PC-9 (cell line): ENCODE data around the gene OR10K2. TPM values are rescaled to one million over a fixed set of nuclear protein-coding genes. Genes with fewer than 3 reads are reported as not detected.

ENCODE experiments used
- BruUV-seq: library from RNA; stranded (reverse); fragments of 400-500 nt; replicated peaks from 2 replicates; lab custom pipeline; 2021; lab: Mats Ljungman, UMichigan
- CTCF ChIA-PET: fragments of 300-600 bp; sonication (Branson Sonifier 250); formaldehyde crosslinking; loops from one replicate; lab custom pipeline; 2022; ENCODE audit warnings: antibody characterized with exemption; lab: Charles Lee
- POLR2A ChIA-PET: fragments of 300-600 bp; sonication (Branson Sonifier 250); formaldehyde crosslinking; loops from one replicate; lab custom pipeline; 2022; ENCODE audit warnings: antibody characterized with exemption; ENCODE audit not compliant: unreplicated experiment; lab: Charles Lee
- DNase-seq, 2 experiments: peaks; one replicate each; pipeline versions ENCODE4 v3.0.0 to v3.0.0-alpha.2; 2015 to 2022; ENCODE audit warnings: mixed read lengths in 1 of 2
- H2AFZ ChIP-seq: fragments of 200-600 bp; sonication (generic); 2 replicates; pipeline ENCODE4 v1.8.1; 2017; ENCODE audit warnings: antibody characterized with exemption
- H3F3A ChIP-seq: fragments of 200-600 bp; sonication (generic); 2 replicates; pipeline ENCODE4 v1.8.1; 2017; ENCODE audit warnings: antibody characterized with exemption, mild to moderate bottlenecking, low read depth; ENCODE audit not compliant: insufficient read depth
- H3K27ac ChIP-seq: fragments of 200-600 bp; sonication (generic); 2 replicates; pipeline ENCODE4 v1.6.1; 2016; ENCODE audit warnings: mixed run types
- H3K27me3 ChIP-seq: fragments of 200-600 bp; sonication (generic); 2 replicates; pipeline ENCODE4 v1.6.1; 2016; ENCODE audit warnings: low read depth, mixed run types; ENCODE audit not compliant: insufficient read depth
- H3K36me3 ChIP-seq: fragments of 200-600 bp; sonication (generic); 2 replicates; pipeline ENCODE4 v1.6.1; 2016; ENCODE audit warnings: low read depth, mixed run types
- H3K4me1 ChIP-seq: fragments of 200-600 bp; sonication (generic); replicated peaks from 2 replicates; pipeline ENCODE4 v1.6.1; 2016; ENCODE audit warnings: mixed run types; ENCODE audit not compliant: insufficient read depth
- H3K4me2 ChIP-seq: fragments of 200-600 bp; sonication (generic); 2 replicates; pipeline ENCODE4 v1.6.1; 2017; ENCODE audit warnings: mixed run types
- H3K4me3 ChIP-seq: fragments of 200-600 bp; sonication (generic); 2 replicates; pipeline ENCODE4 v1.6.1; 2016; ENCODE audit warnings: mixed run types
- H3K79me2 ChIP-seq: fragments of 200-600 bp; sonication (generic); 2 replicates; pipeline ENCODE4 v1.6.1; 2017; ENCODE audit warnings: low read depth, mixed run types
- H3K9me2 ChIP-seq: fragments of 200-600 bp; sonication (generic); 2 replicates; pipeline ENCODE4 v1.8.1; 2017; ENCODE audit warnings: mild to moderate bottlenecking; ENCODE audit not compliant: insufficient read depth
- H3K9me3 ChIP-seq: fragments of 200-600 bp; sonication (generic); 2 replicates; pipeline ENCODE4 v1.8.1; 2016; ENCODE audit warnings: low read depth; ENCODE audit not compliant: insufficient read depth
- H4K20me1 ChIP-seq: fragments of 200-600 bp; sonication (generic); 2 replicates; pipeline ENCODE4 v1.8.1; 2017; ENCODE audit not compliant: insufficient read depth
- CTCF ChIP-seq: fragments of 200-600 bp; sonication (generic); conservative IDR thresholded peaks from 2 replicates; pipeline ENCODE4 v1.6.1; 2017; ENCODE audit warnings: mixed run types, antibody characterized with exemption, mild to moderate bottlenecking, moderate library complexity
- EZH2 ChIP-seq: fragments of 200-600 bp; sonication (generic); IDR thresholded peaks from 2 replicates; pipeline ENCODE4 v1.8.0; 2017; ENCODE audit warnings: antibody characterized with exemption, low read depth
- intact Hi-C: fragments of 100-400 bp; cut with micrococcal nuclease; formaldehyde crosslinking; loops from one replicate; pipeline ENCODE4 v1.10.0; 2022; ENCODE audit not compliant: unreplicated experiment
- total RNA-seq: library from RNA; stranded (reverse); gene quantifications from 2 replicates; pipeline ENCODE4 v1.2.3, GENCODE V29; 2021

The OR10K2 gene
- total RNA-seq, 1 experiment from 2014 or later: not detected

DNA sequence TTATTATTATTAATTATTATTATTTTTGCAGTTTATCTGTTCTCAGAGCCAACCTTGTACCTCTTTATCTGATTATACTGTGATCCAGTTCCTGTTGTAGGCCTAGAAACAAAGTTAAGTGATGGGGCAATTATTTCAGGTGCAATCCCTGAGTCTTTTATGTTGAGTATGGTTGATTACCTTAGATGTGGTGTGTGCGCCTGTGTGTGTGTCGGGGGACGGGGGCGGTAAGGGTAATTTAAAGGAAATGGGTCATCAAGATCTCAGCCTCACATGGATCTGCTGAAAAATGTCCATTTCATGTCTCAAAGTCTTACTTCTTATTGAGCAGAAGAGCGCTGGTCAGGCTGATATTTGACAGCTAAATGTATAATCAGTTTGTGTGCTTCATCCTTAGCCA lies 18.9 kb downstream of the OR10K2 start:
- intact Hi-C loops: no loop called here

GRCh38 chr1:158400871-158401270 lies 25.2 kb downstream of the OR10K2 start:
- no peaks in the 10 kb centered on the region for H3K27me3 ChIP-seq
- no peaks in the 10 kb centered on the region for H4K20me1 ChIP-seq
- H3K9me3 ChIP-seq: no peaks in the 10 kb centered on the region
- no peaks in the 10 kb centered on the region for H3K79me2 ChIP-seq
- intact Hi-C loops: no loop called here
- no TSS peak for BruUV-seq
- no peak for DNase-seq
- H2AFZ ChIP-seq: no peak overlapping the region
- POLR2A ChIA-PET: no interaction called here
- CTCF ChIA-PET: no interaction called here
- H3K27ac ChIP-seq: no peak overlapping the region
- no peaks in the 10 kb centered on the region for H3K4me1 ChIP-seq
- H3K4me3 ChIP-seq: no peak overlapping the region
- no peaks in the 10 kb centered on the region for H3K9me2 ChIP-seq
- no peaks in the 10 kb centered on the region for H3F3A ChIP-seq
- H3K4me2 ChIP-seq: no peak overlapping the region
- H3K36me3 ChIP-seq: no peaks in the 10 kb centered on the region
- TF ChIP-seq CTCF (no peak), EZH2 (no peak)

More for the DNA sequence above, 18.9 kb downstream of the OR10K2 start:
- ChIA-PET CTCF (no interaction called here), POLR2A (no interaction called here)
- Histone ChIP-seq H2AFZ (no peak overlapping the region), H4K20me1 (no peaks in the 10 kb centered on the region; the same call in 1 of the 2 replicates), H3K79me2 (no peaks in the 10 kb centered on the region), H3K4me3 (no peak overlapping the region), H3K27me3 (no peaks in the 10 kb centered on the region), H3K9me3 (no peaks in the 10 kb centered on the region), H3K36me3 (no peaks in the 10 kb centered on the region), H3K4me1 (no peaks in the 10 kb centered on the region), H3K27ac (no peak overlapping the region), H3K4me2 (no peak overlapping the region), H3F3A (no peaks in the 10 kb centered on the region), H3K9me2 (peaks cover 4% of the 10 kb centered on the region; the same call in 1 of the 2 replicates)
- DNase-seq: no peak
- BruUV-seq: no TSS peak
- no peak for TF ChIP-seq CTCF
- no peak for TF ChIP-seq EZH2

DNA sequence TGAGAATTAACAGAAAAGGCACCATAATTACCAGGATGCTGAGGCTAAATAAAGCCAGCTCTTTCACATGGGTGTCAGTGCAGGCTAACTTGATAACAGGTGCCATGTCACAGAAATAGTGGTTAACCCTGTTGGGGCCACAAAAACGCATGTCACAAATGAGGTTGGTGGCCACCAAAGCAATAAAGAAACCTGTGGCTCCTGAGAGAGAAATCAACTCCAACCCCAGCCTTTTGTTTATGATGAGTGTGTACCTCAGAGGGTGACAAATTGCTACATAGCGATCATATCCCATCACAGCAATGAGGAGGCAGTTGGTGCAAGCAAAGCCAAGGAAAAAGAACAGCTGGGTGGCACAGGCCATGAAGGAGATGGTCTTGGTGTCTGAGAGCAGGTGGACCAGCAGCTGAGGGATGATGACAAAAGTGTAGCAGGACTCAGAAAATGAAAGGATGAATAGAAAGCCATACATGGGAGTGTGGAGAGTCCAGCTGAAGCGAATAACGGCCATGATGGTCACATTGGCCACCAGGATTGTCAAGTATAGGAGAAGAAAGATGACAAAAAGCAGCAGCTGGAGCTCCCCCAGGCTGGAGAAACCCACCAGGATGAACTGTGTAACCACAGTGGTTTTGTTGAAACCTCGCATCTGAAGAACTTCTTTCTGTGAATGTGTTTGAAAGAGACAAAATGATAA lies 27.1 kb downstream of the OR10K2 start, which contains the start of gene OR10T2:
OR10T2 (minus strand) TSS at position 649 of the 697 bp plus-strand sequence; CDS start at position 649, 0 bp downstream.
- no peak within 1 kb of the TSS for H3K27ac ChIP-seq
- ChIA-PET CTCF (no interaction called here), POLR2A (no interaction called here)
- no peaks in the 10 kb centered on the region for H3K36me3 ChIP-seq
- no TSS peak for BruUV-seq
- no peak within 1 kb of the TSS for H3K4me2 ChIP-seq
- no peak for TF ChIP-seq CTCF
- no peak for TF ChIP-seq EZH2
- intact Hi-C loops: no loop called here
- no peaks in the 10 kb centered on the region for H3K9me3 ChIP-seq
- H3F3A ChIP-seq: no peaks in the 10 kb centered on the region
- no peaks in the 10 kb centered on the region for H3K27me3 ChIP-seq
- no peaks in the 10 kb centered on the region for H3K4me1 ChIP-seq
- no peak within 1 kb of the TSS for H2AFZ ChIP-seq
- no peak within 1 kb of the TSS for H3K4me3 ChIP-seq
- DNase-seq: no peak
- H3K79me2 ChIP-seq: no peaks in the 10 kb centered on the region
- no peaks in the 10 kb centered on the region for H4K20me1 ChIP-seq
- H3K9me2 ChIP-seq: no peaks in the 10 kb centered on the region
